A673 (cell line): ENCODE measurements around the gene CSNK2A1. TPM values are rescaled to one million over a fixed set of nuclear protein-coding genes. Genes with fewer than 3 reads are reported as not detected.

Source experiments
- BruUV-seq: library from RNA; stranded (reverse); fragments of 400-500 nt; replicated peaks from 2 replicates; lab custom pipeline; 2021; lab: Mats Ljungman, UMichigan
- CTCF ChIA-PET: fragments of 300-600 bp; sonication (Branson Sonifier 250); formaldehyde crosslinking; loops from one replicate; lab custom pipeline; 2022; ENCODE audit warnings: antibody characterized with exemption; lab: Charles Lee
- POLR2A ChIA-PET: fragments of 300-600 bp; sonication (Branson Sonifier 250); formaldehyde crosslinking; loops from one replicate; lab custom pipeline; 2022; ENCODE audit warnings: antibody characterized with exemption; ENCODE audit not compliant: low non-redundant PET; lab: Charles Lee
- DNase-seq: peaks from one replicate; pipeline ENCODE4 v3.0.0-alpha.2; 2015; ENCODE audit warnings: low spot score
- H3K27ac ChIP-seq: fragments of 200-600 bp; sonication (generic); 2 replicates; pipeline ENCODE4 v1.5.1; 2016; ENCODE audit warnings: mixed run types, low read depth, mild to moderate bottlenecking, mixed read lengths, antibody characterized with exemption, low read length; ENCODE audit not compliant: poor library complexity, severe bottlenecking
- H3K27me3 ChIP-seq: fragments of 200-600 bp; sonication (generic); replicated peaks from 2 replicates; pipeline ENCODE4 v1.6.1; 2017; ENCODE audit warnings: mixed run types, low read depth, mild to moderate bottlenecking, mixed read lengths, antibody characterized with exemption, low read length; ENCODE audit not compliant: insufficient read depth, poor library complexity
- H3K36me3 ChIP-seq: fragments of 200-600 bp; sonication (generic); 2 replicates; pipeline ENCODE4 v1.6.1; 2016; ENCODE audit warnings: mixed run types, mild to moderate bottlenecking, mixed read lengths, antibody characterized with exemption, low read length; ENCODE audit not compliant: insufficient read depth, poor library complexity, severe bottlenecking
- H3K4me1 ChIP-seq: fragments of 200-600 bp; sonication (generic); 2 replicates; pipeline ENCODE4 v1.6.1; 2017; ENCODE audit warnings: mixed run types, mild to moderate bottlenecking, mixed read lengths, antibody characterized with exemption, low read length; ENCODE audit not compliant: insufficient read depth, poor library complexity, severe bottlenecking
- H3K4me3 ChIP-seq: fragments of 200-600 bp; sonication (generic); 2 replicates; pipeline ENCODE4 v1.5.1; 2016; ENCODE audit warnings: low read depth, mixed run types, mild to moderate bottlenecking, mixed read lengths, low read length; ENCODE audit not compliant: poor library complexity, severe bottlenecking
- H3K9me3 ChIP-seq: fragments of 200-600 bp; sonication (generic); 2 replicates; pipeline ENCODE4 v1.6.1; 2016; ENCODE audit warnings: mixed run types, low read depth, mild to moderate bottlenecking, mixed read lengths, antibody characterized with exemption, low read length; ENCODE audit not compliant: poor library complexity, severe bottlenecking
- CTCF ChIP-seq: fragments of 300-800, 200-600 bp; sonication (generic); conservative IDR thresholded peaks from 2 replicates; pipeline ENCODE4 v1.5.1; 2017; ENCODE audit warnings: low read depth, mild to moderate bottlenecking, antibody characterized with exemption, low read length, moderate library complexity, mixed read lengths
- EZH2 ChIP-seq: fragments of 200-600 bp; sonication (generic); IDR thresholded peaks from 2 replicates; pipeline ENCODE4 v1.6.1; 2017; ENCODE audit warnings: borderline replicate concordance, low read depth, mild to moderate bottlenecking, mixed read lengths, antibody characterized with exemption, low read length; ENCODE audit not compliant: poor library complexity, severe bottlenecking
- intact Hi-C: fragments of 100-400 bp; cut with micrococcal nuclease; formaldehyde crosslinking; loops from one replicate; pipeline ENCODE4 v1.10.0; 2022; ENCODE audit not compliant: unreplicated experiment
- total RNA-seq: library from RNA; stranded (reverse); gene quantifications from 2 replicates; pipeline ENCODE4 v1.2.3, GENCODE V29; 2021

The CSNK2A1 gene
- total RNA-seq, 1 experiment from 2014 or later: 233 TPM

- intact Hi-C loops: no loop called here
- H3K9me3 ChIP-seq: no peaks in the 10 kb centered on the region
- ChIA-PET POLR2A (no interaction called here), CTCF (interaction anchor here (0.5 kb wide), 1 partner anchor 151 kb away, joined by 3 read pairs; no protein-coding TSS in a partner anchor)
- TF ChIP-seq EZH2 (no peak), CTCF (peak; percentile 54)
- no peak overlapping the region for H3K4me3 ChIP-seq
- no peaks in the 10 kb centered on the region for H3K4me1 ChIP-seq
- no peak overlapping the region for H3K27ac ChIP-seq
- no peaks in the 10 kb centered on the region for H3K27me3 ChIP-seq
- DNase-seq: peak; percentile 74
- H3K36me3 ChIP-seq: no peaks in the 10 kb centered on the region
- no TSS peak for BruUV-seq
These were observed 33.7 kb upstream of the CSNK2A1 start for GRCh38 chr20:577167-577791.

GRCh38 chr20:576156-576555 is 32.6 kb upstream of the CSNK2A1 start:
- Histone ChIP-seq H3K27me3 (no peaks in the 10 kb centered on the region), H3K4me1 (peaks cover 6% of the 10 kb centered on the region), H3K27ac (no peak overlapping the region), H3K4me3 (no peak overlapping the region), H3K36me3 (no peaks in the 10 kb centered on the region), H3K9me3 (no peaks in the 10 kb centered on the region)
- TF ChIP-seq EZH2 (no peak), CTCF (no peak)
- intact Hi-C loops: no loop called here
- CTCF ChIA-PET: no interaction called here
- DNase-seq: no peak
- POLR2A ChIA-PET: no interaction called here
- no TSS peak for BruUV-seq

- ChIA-PET POLR2A (no interaction called here), CTCF (interaction anchor here (0.6 kb wide), 1 partner anchor 331 kb away, joined by 3 read pairs; no protein-coding TSS in a partner anchor)
- Histone ChIP-seq H3K27me3 (no peaks in the 10 kb centered on the region), H3K9me3 (no peaks in the 10 kb centered on the region), H3K27ac (no peak overlapping the region), H3K36me3 (no peaks in the 10 kb centered on the region), H3K4me3 (no peak overlapping the region), H3K4me1 (peaks cover 6% of the 10 kb centered on the region)
- no peak for DNase-seq
- TF ChIP-seq EZH2: no peak
- TF ChIP-seq CTCF: 0 out of 2 replicates have a peak, but pooled peaks have one; percentile 15
- intact Hi-C loops: no loop called here
- no TSS peak for BruUV-seq
These were observed 31.6 kb upstream of the CSNK2A1 start for GRCh38 chr20:575230-575629.
